ENCODE data around the gene TACC2. TPM values are rescaled to one million over a fixed set of nuclear protein-coding genes. Genes with fewer than 3 reads are reported as not detected.

TACC2 gene
- total RNA-seq, 2 experiments from 2014 or later, result not detected

DNA sequence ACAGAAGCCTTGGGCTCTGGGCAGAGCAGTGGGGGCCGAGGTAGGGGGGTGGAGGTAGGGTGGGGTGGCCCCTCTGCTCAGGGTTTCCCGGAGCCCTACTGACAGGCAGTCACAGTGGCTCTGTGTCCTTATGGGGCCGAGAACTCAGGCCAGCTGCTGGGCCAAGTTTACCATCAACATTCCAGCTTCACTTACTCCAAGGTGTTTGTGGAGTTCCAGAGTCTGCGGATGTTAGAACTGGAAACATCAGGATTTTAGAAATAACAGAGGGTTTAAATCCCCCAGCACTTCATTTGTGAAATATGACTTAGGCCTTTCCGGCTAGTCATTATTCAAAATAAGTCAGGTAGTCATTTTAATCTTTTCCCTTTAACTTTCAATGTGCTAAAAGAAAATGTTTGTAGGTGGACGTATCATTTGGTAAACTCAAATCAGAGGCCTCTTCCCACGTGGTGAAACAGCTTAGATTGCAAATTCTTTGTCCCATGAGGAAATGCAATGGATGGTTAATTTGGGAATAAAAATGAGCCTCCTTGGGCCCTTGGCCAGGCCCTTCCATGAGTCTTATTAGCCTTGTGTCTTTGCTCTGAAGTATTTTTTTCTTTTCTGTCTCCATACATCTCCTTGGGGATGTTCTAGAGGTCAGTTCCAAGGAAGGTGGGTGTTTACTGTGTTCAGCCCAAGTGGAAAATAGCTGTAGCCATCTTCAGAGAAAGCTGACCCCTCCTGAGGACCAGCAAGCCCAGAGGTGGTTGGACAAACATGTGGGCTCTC is 182.5 kb downstream of the TACC2 start:
- POLR2A ChIA-PET, result no interaction called here
- H3K4me3 Mint-ChIP-seq, result no peak overlapping the region
- H3K27me3 Mint-ChIP-seq, result peaks cover 8% of the 10 kb centered on the region
- H3K9me3 Mint-ChIP-seq, result no peaks in the 10 kb centered on the region
- no peaks in the 10 kb centered on the region for H3K4me1 Mint-ChIP-seq
- DNase-seq (no peak), ATAC-seq (ENCODE audit: low read depth) (no peak)
- no peak overlapping the region for H3K27ac Mint-ChIP-seq
- H3K36me3 Mint-ChIP-seq, result no peaks in the 10 kb centered on the region

DNA sequence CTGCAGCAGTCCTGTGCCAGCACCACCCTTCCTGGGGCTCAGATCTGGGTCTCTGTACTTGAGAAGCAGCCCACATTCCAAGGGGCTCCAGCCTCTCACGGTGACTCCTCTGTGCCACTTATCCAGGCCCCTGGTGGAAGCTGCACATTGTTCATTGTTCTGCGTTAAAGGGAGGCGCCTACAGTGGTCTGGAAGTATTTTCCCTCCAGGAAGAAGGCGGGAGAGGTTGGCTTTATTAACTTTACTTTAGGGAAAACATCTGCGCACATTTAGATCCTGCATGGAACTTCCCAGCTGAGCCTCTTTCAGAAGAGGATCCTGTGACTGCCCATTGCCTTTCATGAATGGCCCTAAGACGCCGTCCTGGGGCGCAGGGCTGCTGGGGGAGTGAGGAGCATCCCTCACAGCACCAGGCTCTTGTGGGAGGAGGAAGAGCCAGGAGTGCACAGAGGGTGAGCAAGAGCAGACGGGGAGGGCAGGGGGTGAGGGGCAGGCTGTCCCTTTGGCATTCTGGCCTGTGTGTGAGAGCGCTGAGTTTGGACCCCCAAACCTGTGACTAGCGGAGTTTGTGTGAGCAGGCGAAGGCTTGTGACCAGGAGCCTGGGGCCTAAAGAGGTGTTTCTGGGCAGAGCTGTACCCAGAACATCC is 183.5 kb downstream of the TACC2 start:
- peaks cover 11% of the 10 kb centered on the region for H3K27me3 Mint-ChIP-seq
- no peaks in the 10 kb centered on the region for H3K9me3 Mint-ChIP-seq
- no peaks in the 10 kb centered on the region for H3K36me3 Mint-ChIP-seq
- H3K4me3 Mint-ChIP-seq, result no peak overlapping the region
- DNase-seq, result no peak
- H3K27ac Mint-ChIP-seq, result no peak overlapping the region
- H3K4me1 Mint-ChIP-seq, result no peaks in the 10 kb centered on the region
- ATAC-seq (ENCODE audit: low read depth), result no peak
- POLR2A ChIA-PET, result no interaction called here

DNA sequence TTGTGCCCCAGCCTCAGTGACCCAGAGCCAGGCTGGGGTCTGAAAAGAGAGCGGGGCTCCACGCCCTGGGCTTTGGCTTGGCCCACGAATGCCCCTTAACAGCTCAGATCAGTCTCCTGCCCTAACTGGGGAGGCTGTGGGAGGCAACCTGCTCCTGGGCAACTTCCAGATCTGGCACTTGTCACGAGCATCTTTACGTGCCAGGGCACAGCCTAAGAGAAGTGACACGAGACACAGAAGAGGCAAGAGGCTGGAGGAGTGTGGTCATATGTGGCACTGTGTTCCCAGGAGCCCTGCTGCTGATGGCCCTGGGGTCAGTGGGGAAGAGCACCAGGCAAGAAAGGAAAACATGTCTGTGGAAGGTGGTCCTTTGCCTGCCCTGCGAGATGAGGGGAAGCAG is 184.4 kb downstream of the TACC2 start:
- no peak overlapping the region for H3K27ac Mint-ChIP-seq
- DNase-seq (no peak), ATAC-seq (ENCODE audit: low read depth) (no peak)
- H3K4me3 Mint-ChIP-seq, result no peak overlapping the region
- POLR2A ChIA-PET, result no interaction called here
- no peaks in the 10 kb centered on the region for H3K36me3 Mint-ChIP-seq
- H3K9me3 Mint-ChIP-seq, result no peaks in the 10 kb centered on the region
- no peaks in the 10 kb centered on the region for H3K4me1 Mint-ChIP-seq
- peaks cover 13% of the 10 kb centered on the region for H3K27me3 Mint-ChIP-seq

DNA sequence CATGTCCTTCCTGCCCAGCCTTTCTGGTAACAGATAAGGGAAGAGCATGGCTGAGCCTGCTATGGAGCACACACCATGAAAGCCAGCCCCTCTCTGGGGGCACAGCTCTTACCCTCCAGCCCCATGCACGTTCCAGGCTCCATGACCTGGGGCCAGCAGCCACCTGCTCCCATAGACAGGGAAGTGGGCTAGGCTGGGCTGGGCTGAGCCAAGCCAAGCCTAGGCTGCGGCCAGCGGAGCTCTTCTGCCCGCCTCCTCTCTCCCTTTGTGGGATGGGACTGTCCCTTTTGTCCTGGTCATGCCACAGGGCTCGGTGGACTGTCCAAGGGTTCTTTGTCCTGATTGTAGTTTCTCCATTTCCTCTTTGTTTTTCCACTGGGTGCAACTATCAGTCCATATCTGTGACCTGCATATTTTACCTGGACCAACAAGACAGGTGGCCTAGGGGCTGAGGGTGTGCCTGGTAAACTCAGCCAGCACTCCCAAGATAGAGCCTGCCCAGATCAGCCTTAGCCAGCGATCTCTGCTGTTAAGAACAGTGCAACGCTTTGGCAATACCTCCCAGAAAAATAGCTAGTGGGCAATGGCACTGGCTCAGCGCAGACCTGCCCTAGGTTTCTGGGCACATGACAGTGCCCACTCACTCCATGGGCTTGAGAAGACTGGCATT is 184.9 kb downstream of the TACC2 start:
- H3K27ac Mint-ChIP-seq, result no peak overlapping the region
- no peaks in the 10 kb centered on the region for H3K36me3 Mint-ChIP-seq
- POLR2A ChIA-PET, result no interaction called here

DNA sequence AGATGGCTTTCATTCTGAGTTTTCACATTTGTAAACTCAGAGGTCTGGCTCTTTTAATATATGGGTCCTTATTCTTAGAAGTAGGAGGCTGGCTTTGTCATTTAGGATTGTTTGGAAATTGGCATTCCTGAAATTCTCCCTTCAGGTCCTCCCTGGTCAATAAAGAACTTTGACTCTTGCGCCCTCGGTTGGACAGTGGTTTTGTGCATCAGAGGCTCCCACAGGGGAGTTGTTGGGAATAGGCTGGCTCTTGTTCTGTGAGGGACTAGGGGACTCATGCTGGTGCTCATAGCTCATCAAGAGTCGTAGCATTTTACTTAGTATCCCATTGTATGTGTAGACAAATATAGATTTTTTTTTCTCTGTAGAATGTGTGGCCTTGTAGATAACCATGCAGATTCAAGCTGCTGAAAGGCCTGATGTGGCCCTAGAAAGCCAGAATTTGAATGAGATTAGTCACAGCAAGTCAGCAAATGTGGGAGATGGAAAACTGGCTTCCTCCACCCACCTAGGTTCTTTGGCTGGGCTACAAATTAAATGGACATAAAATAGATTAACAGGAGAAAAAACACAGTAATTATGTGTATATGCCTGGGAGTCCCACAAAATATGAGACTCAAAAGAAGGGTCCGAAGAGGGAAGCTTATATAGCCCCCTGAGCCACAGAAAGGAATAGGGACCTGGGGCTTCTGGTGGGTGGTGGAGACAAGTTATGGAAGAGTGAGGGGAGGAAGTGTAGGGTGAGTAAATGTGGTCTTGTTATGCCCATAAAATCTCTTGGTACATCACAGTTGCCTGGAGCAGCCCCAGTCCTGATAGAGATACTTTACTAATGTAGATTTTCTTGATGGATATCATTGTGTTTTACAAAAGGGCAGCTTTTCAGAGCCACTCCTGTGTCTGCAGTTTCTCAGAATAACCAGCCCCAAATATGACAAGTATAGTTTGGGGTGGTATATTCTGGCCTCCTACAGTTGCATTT is 187.6 kb downstream of the TACC2 start:
- Mint-ChIP-seq H3K4me1 (no peaks in the 10 kb centered on the region), H3K4me3 (no peak overlapping the region)

More for the DNA sequence above, 184.9 kb downstream of the TACC2 start:
- Mint-ChIP-seq H3K4me1 (no peaks in the 10 kb centered on the region), H3K27me3 (peaks cover 13% of the 10 kb centered on the region), H3K4me3 (no peak overlapping the region), H3K9me3 (no peaks in the 10 kb centered on the region)
- DNase-seq (no peak), ATAC-seq (ENCODE audit: low read depth) (no peak)

DNA sequence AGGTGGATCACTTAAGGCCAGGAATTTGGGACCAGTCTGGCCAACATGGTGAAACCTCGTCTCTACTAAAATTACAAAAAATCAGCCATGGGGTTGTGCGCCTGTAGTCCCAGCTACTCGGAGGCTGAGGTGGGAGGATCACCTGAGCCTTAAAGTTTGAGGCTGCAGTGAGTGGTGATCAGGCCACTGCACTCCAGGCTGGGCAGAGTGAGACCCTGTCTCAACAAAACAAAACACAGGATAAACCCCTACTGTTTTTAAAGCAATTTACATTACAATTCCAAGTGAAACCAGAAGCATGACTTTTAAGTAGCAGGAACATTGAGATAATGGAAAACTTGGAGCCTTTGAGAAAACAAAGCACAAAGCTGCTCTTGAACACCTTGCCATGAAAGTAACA is 189.7 kb downstream of the TACC2 start:
- Mint-ChIP-seq H3K4me3 (no peak overlapping the region), H3K27me3 (peaks cover 10% of the 10 kb centered on the region), H3K9me3 (no peaks in the 10 kb centered on the region), H3K4me1 (no peaks in the 10 kb centered on the region), H3K27ac (no peak overlapping the region), H3K36me3 (no peaks in the 10 kb centered on the region)
- DNase-seq (no peak), ATAC-seq (ENCODE audit: low read depth) (no peak)
- POLR2A ChIA-PET, result no interaction called here

More for the DNA sequence above, 187.6 kb downstream of the TACC2 start:
- ATAC-seq (ENCODE audit: low read depth) (no peak), DNase-seq (no peak)
- Mint-ChIP-seq H3K9me3 (no peaks in the 10 kb centered on the region), H3K36me3 (no peaks in the 10 kb centered on the region), H3K27ac (no peak overlapping the region), H3K27me3 (peaks cover 9% of the 10 kb centered on the region)
- POLR2A ChIA-PET, result no interaction called here

DNA sequence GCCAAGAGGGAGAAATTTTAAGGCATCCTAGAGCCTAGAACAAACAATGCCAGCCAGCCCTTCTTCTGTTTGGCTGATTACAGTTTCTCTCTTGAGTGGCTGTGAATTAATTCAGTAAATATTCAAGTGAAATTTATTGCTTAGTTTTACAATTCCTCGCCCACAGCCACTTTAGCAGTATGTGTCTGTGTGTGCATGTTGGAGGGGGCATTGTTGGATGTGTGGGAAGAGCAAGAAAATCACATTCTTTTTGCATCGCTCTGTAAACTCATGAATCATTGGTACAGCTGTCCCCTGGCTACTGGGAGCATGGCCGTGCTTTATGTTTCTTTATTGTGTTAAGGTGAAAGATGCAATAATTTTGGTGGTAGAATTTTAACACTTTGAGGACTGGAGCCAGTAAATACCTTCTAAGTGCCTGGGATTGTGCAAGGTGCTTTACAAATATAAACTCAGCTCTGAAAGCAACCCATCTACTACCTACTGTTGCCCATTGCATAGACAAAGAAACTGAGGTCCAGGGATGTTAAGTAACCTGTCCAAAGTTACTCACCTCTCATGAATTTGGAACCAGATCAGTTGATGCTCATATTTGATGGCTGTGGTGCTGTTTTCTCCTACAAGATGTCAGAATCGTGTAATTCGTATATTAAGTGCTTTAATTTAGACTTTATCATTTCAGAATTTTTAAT is 192.2 kb downstream of the TACC2 start:
- no peak overlapping the region for H3K4me3 Mint-ChIP-seq
- no peaks in the 10 kb centered on the region for H3K9me3 Mint-ChIP-seq
- H3K4me1 Mint-ChIP-seq, result no peaks in the 10 kb centered on the region
- ATAC-seq (ENCODE audit: low read depth), result no peak
- peaks cover 10% of the 10 kb centered on the region for H3K27me3 Mint-ChIP-seq
- POLR2A ChIA-PET, result no interaction called here
- H3K36me3 Mint-ChIP-seq, result no peaks in the 10 kb centered on the region
- no peak overlapping the region for H3K27ac Mint-ChIP-seq
- no peak for DNase-seq

DNA sequence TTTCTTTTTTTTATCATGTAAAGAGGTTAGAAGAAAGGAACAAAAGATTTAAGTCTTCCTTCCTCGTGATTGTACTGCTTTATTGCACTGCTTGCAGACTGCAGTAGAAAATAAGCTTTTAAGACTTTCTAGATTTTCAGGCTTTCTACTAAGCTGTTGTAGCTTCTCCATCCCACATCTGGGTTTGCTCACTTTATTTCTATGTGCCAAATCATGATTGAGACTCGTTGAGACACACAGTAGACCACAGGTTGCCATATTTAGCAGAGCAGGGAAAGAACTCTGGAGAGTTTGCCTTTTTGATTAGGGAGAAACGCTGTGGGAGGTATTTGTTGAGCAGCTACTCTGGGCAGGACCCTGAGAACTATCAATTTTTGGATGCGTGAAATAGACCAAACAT is 192.9 kb downstream of the TACC2 start:
- DNase-seq (no peak), ATAC-seq (ENCODE audit: low read depth) (no peak)
- Mint-ChIP-seq H3K4me3 (no peak overlapping the region), H3K27ac (no peak overlapping the region), H3K27me3 (peaks cover 10% of the 10 kb centered on the region), H3K36me3 (no peaks in the 10 kb centered on the region), H3K9me3 (no peaks in the 10 kb centered on the region), H3K4me1 (no peaks in the 10 kb centered on the region)
- POLR2A ChIA-PET, result no interaction called here

DNA sequence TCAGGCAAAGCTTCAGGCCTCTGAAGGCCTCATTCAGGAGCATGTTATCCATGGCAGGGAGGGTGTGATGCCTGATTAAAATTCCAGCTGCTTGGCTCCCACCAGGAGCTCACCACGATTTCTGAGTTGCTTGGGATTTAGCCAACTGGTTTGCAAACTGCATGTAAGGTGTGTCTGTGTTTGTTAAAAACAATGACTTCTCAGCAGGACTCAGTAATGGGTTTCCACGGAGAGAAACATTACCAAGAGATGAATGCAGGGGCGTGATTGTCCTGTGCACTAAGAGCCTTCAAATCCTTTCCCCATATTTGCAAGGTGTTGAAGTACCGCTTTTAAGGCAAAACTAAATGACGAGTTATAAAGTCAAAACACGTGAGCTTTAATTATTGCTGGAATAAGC is 193.3 kb downstream of the TACC2 start:
- no peaks in the 10 kb centered on the region for H3K4me1 Mint-ChIP-seq
- H3K27me3 Mint-ChIP-seq, result peaks cover 7% of the 10 kb centered on the region
- H3K4me3 Mint-ChIP-seq, result no peak overlapping the region
- ATAC-seq (ENCODE audit: low read depth) (no peak), DNase-seq (no peak)
- POLR2A ChIA-PET, result no interaction called here
- H3K27ac Mint-ChIP-seq, result no peak overlapping the region
- no peaks in the 10 kb centered on the region for H3K36me3 Mint-ChIP-seq
- no peaks in the 10 kb centered on the region for H3K9me3 Mint-ChIP-seq

DNA sequence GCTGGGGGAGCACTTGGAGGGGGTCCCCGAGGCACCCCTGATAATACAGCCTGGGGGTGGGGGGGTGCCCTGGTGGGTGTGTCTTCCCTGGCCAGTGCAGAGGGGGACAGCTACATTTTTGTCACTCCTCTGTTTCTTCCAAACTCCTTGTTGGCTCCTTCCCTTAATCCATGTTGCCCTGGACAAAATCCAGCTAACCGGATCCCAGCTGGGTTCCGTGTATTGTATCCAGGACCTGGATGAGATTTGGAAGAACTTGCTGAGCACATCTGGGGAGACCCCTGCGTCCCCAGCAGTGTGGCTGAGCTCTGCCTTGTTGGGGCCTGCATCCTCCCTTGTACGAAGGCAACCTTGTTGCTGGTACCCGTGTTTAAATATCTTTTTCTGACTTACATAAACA is 195.3 kb downstream of the TACC2 start:
- H3K36me3 Mint-ChIP-seq, result no peaks in the 10 kb centered on the region
- H3K27me3 Mint-ChIP-seq, result peaks cover 5% of the 10 kb centered on the region
- H3K4me1 Mint-ChIP-seq, result no peaks in the 10 kb centered on the region
- DNase-seq, result no peak
- H3K27ac Mint-ChIP-seq, result no peak overlapping the region
- POLR2A ChIA-PET, result no interaction called here
- H3K9me3 Mint-ChIP-seq, result no peaks in the 10 kb centered on the region
- no peak overlapping the region for H3K4me3 Mint-ChIP-seq
- ATAC-seq (ENCODE audit: low read depth), result no peak

DNA sequence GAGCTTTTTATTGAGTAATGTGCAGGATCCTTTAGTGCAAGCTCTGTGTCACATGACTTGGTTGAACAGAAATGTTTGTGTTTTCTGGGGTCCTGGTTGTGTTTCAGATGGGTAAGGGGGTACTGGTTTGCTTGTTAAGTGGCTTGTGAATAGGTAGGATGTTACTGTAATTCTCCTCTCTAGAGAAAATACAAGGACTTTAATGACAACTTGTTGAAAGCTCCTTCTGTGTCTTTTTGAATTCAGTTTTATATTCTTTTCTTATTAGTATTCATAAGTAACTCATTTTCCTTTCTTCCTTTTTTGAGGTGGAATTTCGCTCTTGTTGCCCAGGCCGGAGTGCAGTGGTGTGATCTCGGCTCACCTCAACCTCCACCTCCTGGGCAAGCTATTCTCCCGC is 196.7 kb downstream of the TACC2 start:
- ATAC-seq (ENCODE audit: low read depth), result no peak
- Mint-ChIP-seq H3K27me3 (peaks cover 9% of the 10 kb centered on the region), H3K27ac (no peak overlapping the region), H3K9me3 (no peaks in the 10 kb centered on the region), H3K4me1 (no peaks in the 10 kb centered on the region), H3K36me3 (no peaks in the 10 kb centered on the region), H3K4me3 (no peak overlapping the region)
- no peak for DNase-seq
- POLR2A ChIA-PET, result no interaction called here

DNA sequence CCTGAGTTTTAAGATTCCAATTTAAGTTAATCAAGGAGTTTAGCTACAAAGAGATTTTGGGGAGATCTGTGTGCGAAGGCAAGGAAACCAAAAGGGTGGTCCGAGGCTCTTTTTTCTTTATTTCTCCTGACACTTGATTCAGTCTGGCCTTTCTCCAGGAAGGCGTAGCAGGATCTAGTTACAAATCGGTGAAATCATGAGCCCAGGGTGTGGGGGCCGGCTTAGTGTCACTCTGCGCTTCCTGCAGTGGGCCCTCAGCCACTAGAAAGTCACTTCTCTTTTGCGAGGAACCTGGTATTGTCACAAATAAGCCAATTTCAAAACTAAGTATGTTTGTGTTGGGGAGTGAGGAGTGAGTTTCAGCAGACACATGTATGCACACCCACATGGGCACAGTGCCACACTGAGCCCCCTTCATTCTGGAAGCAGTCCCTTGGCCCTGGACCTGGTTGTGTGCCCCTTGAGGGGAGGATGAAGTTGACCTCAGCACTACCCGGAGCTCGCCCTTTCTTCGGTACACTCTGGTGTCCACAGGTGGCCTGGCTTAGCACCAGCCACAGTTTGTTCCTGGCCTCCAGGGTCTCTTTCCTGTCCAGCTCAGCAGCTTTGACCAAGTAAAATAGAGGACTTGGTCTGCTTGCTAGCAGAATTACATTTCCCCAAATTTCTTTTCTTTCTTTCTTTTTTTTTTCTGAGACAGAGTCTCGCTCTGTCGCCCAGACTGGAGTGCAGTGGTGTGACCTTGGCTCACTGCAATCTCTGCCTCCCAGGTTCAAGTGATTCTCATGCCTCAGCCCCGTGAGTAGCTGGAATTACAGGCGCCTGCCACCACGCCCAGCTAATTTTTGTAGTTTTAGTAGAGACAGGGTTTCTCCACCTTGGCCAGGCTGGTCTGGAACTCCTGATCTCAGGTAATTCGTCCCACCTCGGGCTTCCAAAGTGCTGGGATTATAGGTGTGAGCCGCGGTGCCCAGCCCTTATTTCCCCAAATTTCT is 198.2 kb downstream of the TACC2 start:
- Mint-ChIP-seq H3K27me3 (peaks cover 4% of the 10 kb centered on the region), H3K36me3 (no peaks in the 10 kb centered on the region), H3K4me3 (no peak overlapping the region), H3K9me3 (no peaks in the 10 kb centered on the region), H3K27ac (no peak overlapping the region), H3K4me1 (no peaks in the 10 kb centered on the region)
- no peak for ATAC-seq (ENCODE audit: low read depth)
- POLR2A ChIA-PET, result no interaction called here
- DNase-seq, result no peak

All from activated naive CD8-positive, alpha-beta T cell treated with anti-CD3 and anti-CD28 coated beads, Interleukin-2, amount 10 ng/mL, durations not matched to agents 7 days and 5 days (primary cell).